Osteocyte (in vitro differentiated cells): ENCODE measurements around the gene WHRN. TPM values are rescaled to one million over a fixed set of nuclear protein-coding genes. Genes with fewer than 3 reads are reported as not detected.
A peak's percentile ranks its signal among the peaks of the same experiment; 100 is the strongest.

Source experiments
- DNase-seq: peaks from one replicate; pipeline ENCODE4 v3.0.0; 2021; ENCODE audit warnings: mixed read lengths; ENCODE audit not compliant: unreplicated experiment; ENCODE audit errors: extremely low spot score
- H3K27ac Mint-ChIP-seq: one replicate; pipeline ENCODE4 v1.8.0; 2021; ENCODE audit warnings: mild to moderate bottlenecking, mixed read lengths; ENCODE audit not compliant: unreplicated experiment
- H3K27me3 Mint-ChIP-seq: one replicate; pipeline ENCODE4 v1.8.0; 2021; ENCODE audit warnings: mixed read lengths; ENCODE audit not compliant: unreplicated experiment
- H3K36me3 Mint-ChIP-seq: one replicate; pipeline ENCODE4 v1.8.0; 2021; ENCODE audit warnings: mixed read lengths; ENCODE audit not compliant: unreplicated experiment
- H3K4me1 Mint-ChIP-seq: one replicate; pipeline ENCODE4 v1.8.0; 2021; ENCODE audit warnings: mixed read lengths; ENCODE audit not compliant: unreplicated experiment
- H3K4me3 Mint-ChIP-seq: one replicate; pipeline ENCODE4 v1.8.0; 2021; ENCODE audit warnings: mild to moderate bottlenecking, moderate library complexity, mixed read lengths; ENCODE audit not compliant: unreplicated experiment
- H3K9me3 Mint-ChIP-seq: one replicate; pipeline ENCODE4 v1.8.0; 2021; ENCODE audit warnings: mixed read lengths; ENCODE audit not compliant: unreplicated experiment
- total RNA-seq: library from RNA; stranded (reverse); gene quantifications from 2 replicates; pipeline ENCODE4 v1.2.1, GENCODE V29; 2021
- TF ChIP-seq, protein P1 (sequence below): fragments of 200-600 bp; sonication (generic); IDR thresholded peaks from 2 replicates; pipeline ENCODE4 v1.5.0; 2021; ENCODE audit warnings: antibody characterized with exemption, mild to moderate bottlenecking, moderate library complexity

The WHRN gene
- total RNA-seq, 1 donor from 2014 or later: 12.0 TPM

- Mint-ChIP-seq H3K36me3 (peaks cover 2% of the 10 kb centered on the region), H3K27me3 (peaks cover 9% of the 10 kb centered on the region), H3K4me1 (no peaks in the 10 kb centered on the region), H3K9me3 (no peaks in the 10 kb centered on the region), H3K27ac (no peak overlapping the region), H3K4me3 (no peak overlapping the region)
- DNase-seq: no peak
- TF ChIP-seq, protein P1, sequence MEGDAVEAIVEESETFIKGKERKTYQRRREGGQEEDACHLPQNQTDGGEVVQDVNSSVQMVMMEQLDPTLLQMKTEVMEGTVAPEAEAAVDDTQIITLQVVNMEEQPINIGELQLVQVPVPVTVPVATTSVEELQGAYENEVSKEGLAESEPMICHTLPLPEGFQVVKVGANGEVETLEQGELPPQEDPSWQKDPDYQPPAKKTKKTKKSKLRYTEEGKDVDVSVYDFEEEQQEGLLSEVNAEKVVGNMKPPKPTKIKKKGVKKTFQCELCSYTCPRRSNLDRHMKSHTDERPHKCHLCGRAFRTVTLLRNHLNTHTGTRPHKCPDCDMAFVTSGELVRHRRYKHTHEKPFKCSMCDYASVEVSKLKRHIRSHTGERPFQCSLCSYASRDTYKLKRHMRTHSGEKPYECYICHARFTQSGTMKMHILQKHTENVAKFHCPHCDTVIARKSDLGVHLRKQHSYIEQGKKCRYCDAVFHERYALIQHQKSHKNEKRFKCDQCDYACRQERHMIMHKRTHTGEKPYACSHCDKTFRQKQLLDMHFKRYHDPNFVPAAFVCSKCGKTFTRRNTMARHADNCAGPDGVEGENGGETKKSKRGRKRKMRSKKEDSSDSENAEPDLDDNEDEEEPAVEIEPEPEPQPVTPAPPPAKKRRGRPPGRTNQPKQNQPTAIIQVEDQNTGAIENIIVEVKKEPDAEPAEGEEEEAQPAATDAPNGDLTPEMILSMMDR: no peak
These were observed 12.3 kb downstream of the WHRN start for GRCh38 chr9:114492991-114493390.

DNA sequence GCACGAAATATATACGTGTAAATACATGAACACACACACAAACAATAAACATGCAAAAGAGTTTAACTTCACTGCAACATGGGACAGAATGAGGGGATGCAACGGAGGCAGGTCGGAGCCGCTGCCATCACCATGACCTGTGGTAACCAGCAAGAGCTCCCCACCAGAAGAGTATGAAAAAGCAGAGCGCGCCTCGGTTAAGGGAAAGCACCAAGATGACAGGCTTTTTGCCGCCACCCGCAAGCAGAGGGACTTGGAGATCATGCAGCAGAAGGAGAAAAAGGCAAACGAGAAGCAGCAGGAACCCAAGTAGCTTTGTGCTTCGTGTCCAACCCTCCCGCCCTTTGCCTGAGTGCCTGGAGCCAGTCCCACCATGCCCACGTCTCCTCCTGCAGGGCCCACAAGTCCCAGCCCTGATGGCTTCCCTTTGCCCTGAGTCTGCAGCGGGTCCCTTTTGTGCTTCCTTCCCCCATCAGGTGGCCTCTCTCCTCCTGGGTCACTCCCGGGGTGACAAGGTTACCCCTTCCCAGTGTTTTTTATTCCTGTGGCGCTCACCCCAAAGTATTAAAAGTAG is 13.8 kb downstream of the WHRN start:
- Mint-ChIP-seq H3K27me3 (peaks cover 9% of the 10 kb centered on the region), H3K4me3 (no peak overlapping the region), H3K27ac (no peak overlapping the region), H3K4me1 (peaks cover 5% of the 10 kb centered on the region), H3K9me3 (no peaks in the 10 kb centered on the region), H3K36me3 (peaks cover 2% of the 10 kb centered on the region)
- no peak for DNase-seq
- TF ChIP-seq, protein P1: no peak

DNA sequence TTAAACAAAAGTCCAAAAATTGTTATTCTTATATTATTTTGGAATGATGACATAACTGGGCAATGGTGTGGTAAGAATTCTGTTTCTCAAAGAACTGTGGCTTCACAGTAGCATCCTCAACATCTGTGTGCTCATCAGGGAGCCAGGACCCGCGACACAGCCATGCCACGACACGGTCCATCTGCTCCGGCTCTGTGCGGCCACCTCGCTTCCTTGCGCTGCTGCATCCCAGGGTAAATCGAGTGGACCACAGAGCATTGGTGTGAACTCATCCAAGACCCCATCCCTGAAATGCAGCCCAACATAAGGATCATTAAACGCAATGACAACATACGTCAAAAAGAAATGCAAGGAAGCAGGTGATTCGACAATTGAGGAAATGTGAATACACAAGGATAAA is 15.3 kb downstream of the WHRN start:
- no peak overlapping the region for H3K27ac Mint-ChIP-seq
- TF ChIP-seq, protein P1: no peak
- H3K4me1 Mint-ChIP-seq: peaks cover 5% of the 10 kb centered on the region
- DNase-seq: no peak
- H3K27me3 Mint-ChIP-seq: no peaks in the 10 kb centered on the region
- H3K4me3 Mint-ChIP-seq: no peak overlapping the region
- H3K36me3 Mint-ChIP-seq: no peaks in the 10 kb centered on the region
- H3K9me3 Mint-ChIP-seq: no peaks in the 10 kb centered on the region

DNA sequence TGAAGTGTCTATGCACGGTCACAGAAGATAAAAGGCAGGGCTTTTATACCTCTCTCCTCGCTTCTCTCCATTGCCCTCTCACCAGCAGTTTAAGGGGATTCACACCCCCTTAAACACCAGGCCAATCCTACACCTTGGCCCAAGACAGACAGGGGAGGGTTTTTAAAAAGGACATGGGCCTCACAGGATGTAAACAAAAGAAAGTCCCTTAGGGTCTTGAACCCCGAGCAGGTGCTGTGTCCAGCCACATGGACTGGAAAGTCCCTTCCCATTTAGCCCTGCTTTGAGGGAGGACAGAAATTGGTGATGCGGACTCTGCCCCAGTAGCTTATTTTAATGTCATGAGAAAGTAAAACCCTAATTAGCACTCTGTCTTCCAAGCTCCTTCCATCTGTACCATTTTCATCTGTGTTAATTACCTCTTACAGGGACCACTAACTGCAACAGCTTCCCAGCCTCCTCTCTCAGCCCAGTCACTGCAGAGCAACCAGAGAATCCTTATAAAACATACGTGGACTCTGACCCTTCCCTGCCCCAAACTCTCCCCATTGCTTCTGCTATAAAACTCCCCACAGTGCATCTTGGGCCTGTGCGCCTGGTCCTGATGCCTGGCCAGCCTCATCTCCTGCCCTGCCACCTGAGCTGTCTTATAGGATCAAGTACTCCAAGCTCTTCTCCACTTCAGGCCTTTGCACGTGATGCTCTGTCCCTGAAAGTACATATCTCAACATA is 16.7 kb downstream of the WHRN start:
- no peaks in the 10 kb centered on the region for H3K36me3 Mint-ChIP-seq
- no peaks in the 10 kb centered on the region for H3K9me3 Mint-ChIP-seq
- H3K27me3 Mint-ChIP-seq: no peaks in the 10 kb centered on the region
- peaks cover 5% of the 10 kb centered on the region for H3K4me1 Mint-ChIP-seq
- DNase-seq: no peak
- TF ChIP-seq, protein P1: no peak
- H3K27ac Mint-ChIP-seq: no peak overlapping the region
- H3K4me3 Mint-ChIP-seq: no peak overlapping the region

DNA sequence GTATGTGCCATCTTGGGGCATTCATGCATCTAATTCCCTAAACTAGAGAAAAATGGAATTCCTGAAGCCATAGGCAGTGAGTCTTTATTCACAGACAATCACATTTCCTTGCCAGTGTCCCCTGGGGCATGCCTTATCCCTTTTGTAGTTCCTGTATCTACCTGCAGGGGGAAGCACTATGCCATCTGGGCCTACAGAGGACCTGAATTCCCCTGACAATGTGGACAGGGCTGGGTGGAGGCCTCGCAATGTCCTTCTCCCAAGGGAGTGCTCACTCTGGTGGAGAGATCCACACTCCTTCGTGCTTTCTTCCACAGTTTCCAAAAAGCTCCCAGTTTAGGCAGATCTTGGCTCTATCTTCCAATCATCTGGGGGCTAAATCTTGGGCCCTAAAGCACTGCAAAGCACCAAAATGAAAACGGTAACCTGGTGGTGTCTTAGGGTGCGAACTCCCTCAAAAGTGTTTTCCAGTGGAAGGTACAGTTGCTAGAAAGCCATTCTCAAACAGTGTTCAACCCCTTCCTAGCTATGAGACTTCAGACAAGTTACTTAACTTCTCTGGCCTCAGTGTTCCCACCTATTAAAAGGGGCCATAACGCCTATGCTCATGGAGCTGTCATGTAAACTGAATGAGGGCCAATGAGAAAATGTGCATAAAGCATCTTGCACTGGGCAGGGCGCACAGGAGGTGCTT is 17.5 kb downstream of the WHRN start:
- TF ChIP-seq, protein P1: peak; percentile 76
- DNase-seq: no peak
- no peak overlapping the region for H3K27ac Mint-ChIP-seq
- no peaks in the 10 kb centered on the region for H3K9me3 Mint-ChIP-seq
- peaks cover 5% of the 10 kb centered on the region for H3K4me1 Mint-ChIP-seq
- no peaks in the 10 kb centered on the region for H3K27me3 Mint-ChIP-seq
- H3K36me3 Mint-ChIP-seq: no peaks in the 10 kb centered on the region
- H3K4me3 Mint-ChIP-seq: no peak overlapping the region
